ENCODE data around the gene RPP30.
"Not testable (repeated sequence)": the region's sequence is repeated elsewhere in the genome, so short reads cannot be mapped to it uniquely, and the experiment has no call there.

Gene RPP30

DNA sequence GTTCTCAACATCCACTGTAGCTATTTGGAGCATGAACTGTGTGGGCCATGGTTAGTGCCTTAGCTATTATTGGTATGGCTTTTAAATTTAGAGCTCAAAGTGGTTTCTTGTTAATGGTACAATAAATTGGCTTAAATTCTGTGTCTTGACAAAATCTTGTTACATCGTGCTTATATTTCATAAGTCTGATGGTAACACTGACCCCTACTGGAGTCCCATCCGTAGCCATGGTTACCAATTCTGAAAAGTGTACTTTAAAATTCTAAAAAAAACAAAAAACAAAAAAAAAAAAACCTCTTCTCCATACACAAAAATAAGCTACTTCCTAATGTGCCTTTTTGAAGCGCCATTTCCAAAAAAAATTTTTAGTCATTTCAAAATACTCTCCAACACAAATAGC is 6.4 kb upstream of the RPP30 start:
- TF ChIP-seq, protein P1, sequence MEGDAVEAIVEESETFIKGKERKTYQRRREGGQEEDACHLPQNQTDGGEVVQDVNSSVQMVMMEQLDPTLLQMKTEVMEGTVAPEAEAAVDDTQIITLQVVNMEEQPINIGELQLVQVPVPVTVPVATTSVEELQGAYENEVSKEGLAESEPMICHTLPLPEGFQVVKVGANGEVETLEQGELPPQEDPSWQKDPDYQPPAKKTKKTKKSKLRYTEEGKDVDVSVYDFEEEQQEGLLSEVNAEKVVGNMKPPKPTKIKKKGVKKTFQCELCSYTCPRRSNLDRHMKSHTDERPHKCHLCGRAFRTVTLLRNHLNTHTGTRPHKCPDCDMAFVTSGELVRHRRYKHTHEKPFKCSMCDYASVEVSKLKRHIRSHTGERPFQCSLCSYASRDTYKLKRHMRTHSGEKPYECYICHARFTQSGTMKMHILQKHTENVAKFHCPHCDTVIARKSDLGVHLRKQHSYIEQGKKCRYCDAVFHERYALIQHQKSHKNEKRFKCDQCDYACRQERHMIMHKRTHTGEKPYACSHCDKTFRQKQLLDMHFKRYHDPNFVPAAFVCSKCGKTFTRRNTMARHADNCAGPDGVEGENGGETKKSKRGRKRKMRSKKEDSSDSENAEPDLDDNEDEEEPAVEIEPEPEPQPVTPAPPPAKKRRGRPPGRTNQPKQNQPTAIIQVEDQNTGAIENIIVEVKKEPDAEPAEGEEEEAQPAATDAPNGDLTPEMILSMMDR (conservative IDR thresholded peaks at IDR 0.05; ENCODE audit: control insufficient read depth, insufficient read depth, low read depth, low read length), result peak; percentile 40
- DNase-seq (ENCODE audit: low read depth), result peak; percentile 49
- no peak overlapping the region for H3K4me3 ChIP-seq (ENCODE audit: control insufficient read depth, low read depth, low read length)

DNA sequence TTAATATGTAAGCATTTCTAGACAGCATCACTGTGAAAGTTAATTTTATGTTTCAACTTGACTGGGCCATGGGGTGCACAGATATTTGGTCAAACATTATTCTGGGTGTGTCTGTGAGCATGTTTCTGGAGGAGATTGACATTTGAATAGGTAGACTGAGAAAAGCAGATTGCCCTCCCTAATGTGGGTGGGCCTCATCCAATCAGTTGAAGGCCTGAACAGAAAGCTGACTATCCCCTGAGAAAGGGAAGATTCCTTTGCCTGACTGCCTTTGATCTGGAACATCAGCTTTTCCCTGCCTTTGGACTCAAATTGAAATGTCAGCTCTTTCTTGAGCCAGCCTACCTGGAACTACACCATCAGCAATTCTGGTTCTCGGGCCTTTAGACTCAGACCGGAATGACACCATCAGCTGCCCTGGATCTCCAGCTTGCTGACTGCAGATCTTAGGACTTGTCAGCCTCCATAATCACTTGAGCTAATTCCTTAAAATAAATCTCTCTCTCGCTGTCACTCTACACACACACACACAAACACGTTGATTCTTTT is 5.7 kb upstream of the RPP30 start:
- no peak for DNase-seq (ENCODE audit: low read depth)
- no peak overlapping the region for H3K4me3 ChIP-seq (ENCODE audit: control insufficient read depth, low read depth, low read length)
- TF ChIP-seq, protein P1 (conservative IDR thresholded peaks at IDR 0.05; ENCODE audit: control insufficient read depth, insufficient read depth, low read depth, low read length), result no peak

DNA sequence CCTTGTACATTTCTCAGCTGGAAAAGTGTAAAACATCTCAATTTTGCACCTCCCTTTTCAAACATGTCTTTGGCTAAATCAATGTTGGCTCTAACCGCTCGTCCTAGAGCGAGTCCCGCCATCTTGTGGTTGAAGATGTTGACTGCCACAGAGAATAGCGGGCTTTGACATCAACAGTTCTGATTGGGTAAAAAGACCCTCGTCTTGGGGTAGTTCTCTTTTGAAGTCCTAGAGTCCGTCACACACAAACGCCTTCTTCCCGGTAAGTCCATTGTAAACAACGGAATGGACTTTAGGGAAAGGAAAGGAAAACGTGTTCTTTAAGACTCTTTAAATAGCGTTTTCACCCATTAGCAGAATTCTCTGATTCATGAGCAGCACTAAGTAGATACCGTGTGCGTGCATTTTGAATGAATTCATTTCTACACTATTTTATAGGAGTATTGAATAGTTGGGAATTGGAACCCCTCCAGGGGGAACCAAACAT is 452 bp upstream of the RPP30 start:
- peak overlapping the region; percentile 99 for H3K4me3 ChIP-seq (ENCODE audit: control insufficient read depth, low read depth, low read length)
- TF ChIP-seq, protein P1 (conservative IDR thresholded peaks at IDR 0.05; ENCODE audit: control insufficient read depth, insufficient read depth, low read depth, low read length), result peak; percentile 68
- DNase-seq (ENCODE audit: low read depth), result peak; percentile 85

DNA sequence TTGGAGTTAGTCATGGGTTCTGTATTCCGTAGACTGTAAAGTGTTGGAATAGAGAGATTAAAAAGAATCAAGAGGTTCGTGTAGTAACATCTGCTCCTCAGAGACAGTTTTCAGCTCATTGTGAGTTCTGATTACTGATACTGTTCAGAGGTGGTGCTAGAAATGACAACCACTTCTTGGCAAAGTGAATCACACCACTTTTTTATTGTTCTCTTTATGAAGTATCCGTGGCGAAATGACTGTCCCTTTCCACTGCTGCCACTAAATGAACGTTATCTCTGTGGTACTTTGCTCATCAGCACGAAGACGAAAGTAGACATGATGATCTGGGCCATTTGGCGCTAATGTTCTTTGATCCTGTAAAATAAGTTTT is 860 bp downstream of the RPP30 start:
- DNase-seq (ENCODE audit: low read depth), result no peak
- peak overlapping the region; percentile 99 for H3K4me3 ChIP-seq (ENCODE audit: control insufficient read depth, low read depth, low read length)
- TF ChIP-seq, protein P1 (conservative IDR thresholded peaks at IDR 0.05; ENCODE audit: control insufficient read depth, insufficient read depth, low read depth, low read length), result no peak

DNA sequence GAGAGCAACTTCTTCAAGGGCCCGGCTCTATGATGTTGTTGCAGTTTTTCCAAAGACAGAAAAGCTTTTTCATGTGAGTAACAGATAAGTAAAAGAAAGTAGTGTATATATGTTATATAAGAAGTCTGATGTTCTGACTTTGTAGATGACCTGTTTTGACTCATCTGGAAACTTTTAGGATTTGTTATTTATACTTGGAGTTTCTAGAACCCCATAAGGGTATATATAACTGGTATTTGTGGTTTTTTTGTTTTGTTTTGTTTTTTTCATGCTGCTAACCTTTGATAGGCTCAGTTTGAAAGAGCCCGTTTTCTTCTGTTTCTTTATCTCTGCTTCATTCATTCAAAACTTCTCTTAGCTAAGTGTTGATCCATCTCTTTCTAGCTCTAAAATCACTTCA is 7.3 kb downstream of the RPP30 start:
- TF ChIP-seq, protein P1 (conservative IDR thresholded peaks at IDR 0.05; ENCODE audit: control insufficient read depth, insufficient read depth, low read depth, low read length), result no peak

DNA sequence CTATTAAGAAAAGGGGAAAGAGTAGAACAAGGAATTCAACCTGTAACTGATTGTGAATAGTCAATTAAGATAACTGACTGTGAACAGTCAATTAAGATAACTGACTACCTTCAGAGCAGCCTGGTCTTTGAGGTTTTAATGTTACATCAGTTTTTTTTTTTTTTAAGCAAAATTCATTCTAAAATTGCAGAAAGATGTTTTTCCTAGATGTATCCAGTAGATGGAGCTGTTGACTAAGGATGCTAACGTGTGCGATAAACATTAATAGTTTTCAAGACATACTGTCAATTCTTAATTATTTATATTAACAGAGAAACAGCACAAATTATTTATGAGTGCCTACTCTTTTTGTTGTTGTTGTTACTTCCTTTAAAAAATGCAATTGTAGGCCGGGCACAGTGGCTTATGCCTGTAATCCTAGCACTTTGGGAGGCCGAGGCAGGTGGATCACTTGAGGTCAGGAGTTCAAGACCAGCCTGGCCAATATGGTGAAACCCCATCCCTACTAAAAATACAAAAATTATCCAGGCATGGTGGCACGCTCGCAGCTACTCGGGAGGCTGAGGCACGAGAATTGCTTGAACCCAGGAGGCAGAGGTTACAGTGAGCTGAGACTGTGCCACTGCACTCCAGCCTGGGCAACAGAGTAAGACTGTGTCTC is 8.4 kb downstream of the RPP30 start:
- not testable (repeated sequence) for H3K4me3 ChIP-seq (ENCODE audit: control insufficient read depth, low read depth, low read length)
- TF ChIP-seq, protein P1 (conservative IDR thresholded peaks at IDR 0.05; ENCODE audit: control insufficient read depth, insufficient read depth, low read depth, low read length), result peak; percentile 66
- DNase-seq (ENCODE audit: low read depth), result peak; percentile 64

More for the DNA sequence above, 7.3 kb downstream of the RPP30 start:
- H3K4me3 ChIP-seq (ENCODE audit: control insufficient read depth, low read depth, low read length), result no peak overlapping the region
- no peak for DNase-seq (ENCODE audit: low read depth)

All from fibroblast of mammary gland (primary cell).